ENCODE results near the gene NF1.

DNA sequence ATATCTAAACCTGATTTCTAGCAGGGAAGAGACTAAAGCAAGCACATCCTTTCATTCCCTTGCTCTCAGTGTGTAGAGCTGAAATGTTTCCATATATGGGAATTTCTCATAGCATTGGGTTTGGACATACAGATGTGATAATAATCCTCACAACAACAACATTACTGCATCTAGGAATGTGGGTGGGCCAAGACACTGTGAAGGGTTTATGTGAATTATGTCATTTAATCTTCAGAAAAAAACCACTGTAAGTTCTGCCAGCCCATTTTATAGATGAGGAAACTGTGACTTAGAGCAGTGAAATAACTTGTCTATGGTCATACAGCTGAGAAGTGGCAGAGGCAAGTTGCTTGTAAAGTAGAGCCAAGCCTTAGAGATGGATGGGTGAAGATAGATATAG, 197.0 kb downstream of the NF1 start:
- TF ChIP-seq, protein P1, sequence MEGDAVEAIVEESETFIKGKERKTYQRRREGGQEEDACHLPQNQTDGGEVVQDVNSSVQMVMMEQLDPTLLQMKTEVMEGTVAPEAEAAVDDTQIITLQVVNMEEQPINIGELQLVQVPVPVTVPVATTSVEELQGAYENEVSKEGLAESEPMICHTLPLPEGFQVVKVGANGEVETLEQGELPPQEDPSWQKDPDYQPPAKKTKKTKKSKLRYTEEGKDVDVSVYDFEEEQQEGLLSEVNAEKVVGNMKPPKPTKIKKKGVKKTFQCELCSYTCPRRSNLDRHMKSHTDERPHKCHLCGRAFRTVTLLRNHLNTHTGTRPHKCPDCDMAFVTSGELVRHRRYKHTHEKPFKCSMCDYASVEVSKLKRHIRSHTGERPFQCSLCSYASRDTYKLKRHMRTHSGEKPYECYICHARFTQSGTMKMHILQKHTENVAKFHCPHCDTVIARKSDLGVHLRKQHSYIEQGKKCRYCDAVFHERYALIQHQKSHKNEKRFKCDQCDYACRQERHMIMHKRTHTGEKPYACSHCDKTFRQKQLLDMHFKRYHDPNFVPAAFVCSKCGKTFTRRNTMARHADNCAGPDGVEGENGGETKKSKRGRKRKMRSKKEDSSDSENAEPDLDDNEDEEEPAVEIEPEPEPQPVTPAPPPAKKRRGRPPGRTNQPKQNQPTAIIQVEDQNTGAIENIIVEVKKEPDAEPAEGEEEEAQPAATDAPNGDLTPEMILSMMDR (IDR thresholded peaks at IDR 0.05): no peak
- TF ChIP-seq POLR2A (IDR thresholded peaks at IDR 0.05; ENCODE audit: low read depth) (no peak), EP300 (IDR thresholded peaks at IDR 0.05) (no peak)
